ENCODE results near the gene CRABP1.

- TF ChIP-seq JUNB (IDR thresholded peaks at IDR 0.05) (no peak), CTCF (IDR thresholded peaks at IDR 0.05) (no peak), BHLHE40 (IDR thresholded peaks at IDR 0.05; ENCODE audit: low read depth, low read length) (no peak), SMC3 (IDR thresholded peaks at IDR 0.05) (no peak), ZSCAN20 (CRISPR knock-in tag; IDR thresholded peaks at IDR 0.05) (no peak), RAD21 (conservative IDR thresholded peaks at IDR 0.05 in 1 of 2, IDR thresholded peaks at IDR 0.05 in 1 of 2) (no peak), POLR2AphosphoS2 (conservative IDR thresholded peaks at IDR 0.05; ENCODE audit: low read length) (no peak), CHD4 (IDR thresholded peaks at IDR 0.05; ENCODE audit: borderline replicate concordance) (no peak), ELK1 (IDR thresholded peaks at IDR 0.05; ENCODE audit: low read depth, low read length) (no peak), HOXB13 (CRISPR knock-in tag; IDR thresholded peaks at IDR 0.05; ENCODE audit: low read depth) (no peak), EP300 (IDR thresholded peaks at IDR 0.05) (no peak)
These were observed 49.2 kb downstream of the CRABP1 start for GRCh38 chr15:78389322-78389721.
